Endothelial cell (in vitro differentiated cells): Measurements from ENCODE around the gene SYCE3. TPM values are rescaled to one million over a fixed set of nuclear protein-coding genes. Genes with fewer than 3 reads are reported as not detected.

Experiments
- DNase-seq: peaks from one replicate; pipeline ENCODE4 v3.0.0; 2021; ENCODE audit warnings: low spot score
- H3K27ac Mint-ChIP-seq: one replicate; pipeline ENCODE4 v1.8.0; 2021; ENCODE audit warnings: mixed read lengths, inconsistent platforms; ENCODE audit not compliant: unreplicated experiment
- H3K27me3 Mint-ChIP-seq: one replicate; pipeline ENCODE4 v1.8.0; 2021; ENCODE audit warnings: mild to moderate bottlenecking, moderate library complexity, mixed read lengths, inconsistent platforms; ENCODE audit not compliant: unreplicated experiment
- H3K36me3 Mint-ChIP-seq: one replicate; pipeline ENCODE4 v1.8.0; 2021; ENCODE audit warnings: mild to moderate bottlenecking, low read depth, mixed read lengths, inconsistent platforms; ENCODE audit not compliant: unreplicated experiment
- H3K4me1 Mint-ChIP-seq: one replicate; pipeline ENCODE4 v1.8.0; 2021; ENCODE audit warnings: mild to moderate bottlenecking, mixed read lengths, inconsistent platforms; ENCODE audit not compliant: unreplicated experiment
- H3K4me3 Mint-ChIP-seq: one replicate; pipeline ENCODE4 v1.8.0; 2021; ENCODE audit warnings: mild to moderate bottlenecking, mixed read lengths, inconsistent platforms; ENCODE audit not compliant: unreplicated experiment
- H3K9me3 Mint-ChIP-seq: one replicate; pipeline ENCODE4 v1.8.0; 2021; ENCODE audit warnings: mixed read lengths, inconsistent platforms; ENCODE audit not compliant: unreplicated experiment
- CTCF ChIP-seq: fragments of 200-600 bp; sonication (generic); IDR thresholded peaks from one replicate; pipeline ENCODE4 v1.5.0; 2021; ENCODE audit warnings: antibody characterized with exemption; ENCODE audit not compliant: unreplicated experiment
- total RNA-seq: library from RNA; stranded (reverse); fragmentation: NEBNext Ultra II Directional; extraction: Animal tissue kit (Norgen Biotek cat#: 25700); gene quantifications from one replicate; pipeline ENCODE4 v1.2.1, GENCODE V29; 2021; ENCODE audit not compliant: unreplicated experiment

SYCE3 gene
- total RNA-seq, 1 donor from 2014 or later: not detected

DNA sequence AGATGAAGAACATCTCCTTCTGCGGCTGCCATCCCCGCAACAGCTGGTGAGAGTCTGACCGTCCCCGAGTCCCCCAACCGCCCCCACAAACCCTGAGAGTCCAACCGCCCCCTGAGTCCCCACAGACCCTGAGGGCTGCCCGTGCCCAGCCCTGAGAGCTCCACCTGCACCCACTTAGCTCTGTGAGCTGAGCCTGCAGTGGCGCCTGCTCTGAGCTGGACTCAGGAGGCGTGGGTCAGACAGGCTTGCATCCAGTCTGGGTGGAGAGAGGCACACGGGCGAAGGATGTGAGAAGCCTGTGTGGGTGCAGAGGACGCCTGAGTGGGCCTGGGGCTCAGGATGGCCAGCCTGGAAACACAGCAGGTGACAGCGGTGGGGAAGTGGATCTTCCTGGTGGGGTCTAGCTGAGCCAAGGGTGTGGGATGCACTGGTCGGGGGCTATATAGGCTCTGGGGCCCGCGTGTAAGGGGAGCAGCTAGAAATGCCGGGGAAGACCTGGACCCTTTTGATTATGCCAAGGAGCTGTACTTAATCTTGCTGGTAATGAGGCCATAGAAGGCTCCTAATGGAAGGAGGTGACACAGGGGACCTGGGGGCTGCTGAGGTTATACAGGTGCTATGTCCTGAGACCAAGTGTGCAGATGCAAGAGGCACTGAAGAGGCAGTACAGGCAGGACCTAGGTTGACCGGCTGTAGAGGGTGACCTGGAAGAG lies 44.4 kb upstream of the SYCE3 start:
- Mint-ChIP-seq H3K4me1 (peaks cover 4% of the 10 kb centered on the region), H3K27ac (peak overlapping the region; percentile 26), H3K4me3 (no peak overlapping the region), H3K36me3 (no peaks in the 10 kb centered on the region), H3K27me3 (peaks cover 21% of the 10 kb centered on the region), H3K9me3 (no peaks in the 10 kb centered on the region)
- no peak for TF ChIP-seq CTCF
- DNase-seq: no peak

DNA sequence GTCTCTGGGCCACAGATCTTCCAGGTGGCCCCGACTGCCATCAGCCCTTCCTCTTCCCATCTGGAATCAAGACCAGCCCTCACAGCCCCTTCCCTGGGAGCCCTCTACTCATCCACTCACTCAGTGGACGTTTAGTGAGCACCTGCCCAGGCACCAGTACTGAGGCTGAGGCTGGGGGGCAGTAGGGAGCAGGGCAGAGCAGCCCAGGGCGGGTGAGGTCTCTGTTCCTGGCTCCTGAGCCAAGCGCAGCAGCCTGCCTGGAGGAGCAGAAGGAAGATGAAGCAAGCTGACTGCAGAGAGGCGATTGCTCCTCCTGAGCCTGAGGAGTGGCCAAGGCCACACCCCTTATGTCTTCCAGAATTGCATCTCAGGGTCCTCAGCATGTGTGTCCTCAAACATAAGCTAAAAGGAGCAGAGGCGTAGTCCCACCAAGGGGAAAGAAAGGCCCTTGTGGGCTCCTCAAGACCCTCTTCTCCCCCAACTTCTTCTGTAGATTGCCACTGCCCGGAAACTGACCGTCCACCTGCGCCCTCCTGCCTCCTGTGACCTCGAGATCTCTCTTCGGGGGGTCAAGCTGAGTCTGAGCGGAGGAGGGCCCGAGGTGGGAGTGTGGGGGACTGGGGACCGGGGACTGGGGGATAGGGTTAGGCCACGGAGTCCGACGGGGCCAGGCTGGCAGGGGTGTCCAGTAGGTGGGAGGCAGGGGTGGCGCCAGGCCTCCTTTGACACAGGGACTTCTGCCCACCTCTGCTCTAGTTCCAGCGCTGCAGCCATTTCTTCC lies 43.6 kb upstream of the SYCE3 start:
- no peak for DNase-seq
- Mint-ChIP-seq H3K27me3 (peaks cover 28% of the 10 kb centered on the region), H3K9me3 (no peaks in the 10 kb centered on the region), H3K36me3 (peaks cover 3% of the 10 kb centered on the region), H3K27ac (no peak overlapping the region), H3K4me1 (peaks cover 6% of the 10 kb centered on the region), H3K4me3 (no peak overlapping the region)
- TF ChIP-seq CTCF: no peak

- DNase-seq: no peak
- TF ChIP-seq CTCF: no peak
These were observed 42.9 kb upstream of the SYCE3 start for GRCh38 chr22:50605613-50606074.

DNA sequence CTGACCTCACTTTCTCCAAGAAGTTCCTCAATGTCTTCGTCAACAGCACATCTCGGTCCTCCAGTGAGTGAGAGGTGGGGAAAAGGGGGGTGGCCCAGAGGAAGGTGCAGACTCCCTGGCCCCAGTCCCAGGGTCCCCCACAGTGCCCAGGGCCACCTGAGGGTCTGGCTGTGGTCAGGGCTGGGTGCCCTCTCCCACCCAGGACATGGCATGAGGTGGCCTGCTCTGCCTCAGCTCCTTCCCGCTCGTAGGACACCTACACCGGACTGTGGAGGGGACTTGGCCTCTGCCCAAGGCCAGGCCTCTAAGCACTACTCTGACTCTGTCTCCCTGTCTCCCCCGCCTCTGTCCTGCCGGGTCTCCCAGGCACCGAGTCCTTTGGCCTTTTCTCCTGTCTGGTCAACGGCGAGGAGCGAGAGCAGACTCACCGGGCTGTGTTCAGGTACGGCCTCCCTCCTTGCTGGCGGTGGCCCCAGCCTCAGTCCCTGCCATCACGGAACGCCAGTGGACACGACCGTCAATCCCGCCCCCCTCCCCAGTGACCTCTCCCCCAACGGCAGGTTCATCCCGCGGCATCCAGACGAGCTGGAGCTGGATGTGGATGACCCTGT lies 42.4 kb upstream of the SYCE3 start:
- no peak for TF ChIP-seq CTCF
- no peak for DNase-seq
- Mint-ChIP-seq H3K27me3 (peaks cover 28% of the 10 kb centered on the region), H3K27ac (no peak overlapping the region), H3K36me3 (peaks cover 3% of the 10 kb centered on the region), H3K9me3 (no peaks in the 10 kb centered on the region), H3K4me3 (no peak overlapping the region), H3K4me1 (peaks cover 6% of the 10 kb centered on the region)

More at GRCh38 chr22:50605613-50606074, 42.9 kb upstream of the SYCE3 start:
- no peaks in the 10 kb centered on the region for H3K9me3 Mint-ChIP-seq
- no peak overlapping the region for H3K27ac Mint-ChIP-seq
- H3K27me3 Mint-ChIP-seq: peaks cover 28% of the 10 kb centered on the region
- peaks cover 6% of the 10 kb centered on the region for H3K4me1 Mint-ChIP-seq
- H3K36me3 Mint-ChIP-seq: peaks cover 3% of the 10 kb centered on the region
- no peak overlapping the region for H3K4me3 Mint-ChIP-seq
